HG03060 (cell line): ENCODE data around the gene STAP2.
"Not testable (repeated sequence)": the region's sequence is repeated elsewhere in the genome, so short reads cannot be mapped to it uniquely, and the experiment has no call there.

ENCODE experiments used
- ATAC-seq: cut with Tn5 transposase; IDR thresholded peaks from one replicate; pipeline ENCODE4 v1.9.1; 2021; ENCODE audit warnings: low read depth, moderate number of reproducible peaks; ENCODE audit not compliant: unreplicated experiment

Gene STAP2

DNA sequence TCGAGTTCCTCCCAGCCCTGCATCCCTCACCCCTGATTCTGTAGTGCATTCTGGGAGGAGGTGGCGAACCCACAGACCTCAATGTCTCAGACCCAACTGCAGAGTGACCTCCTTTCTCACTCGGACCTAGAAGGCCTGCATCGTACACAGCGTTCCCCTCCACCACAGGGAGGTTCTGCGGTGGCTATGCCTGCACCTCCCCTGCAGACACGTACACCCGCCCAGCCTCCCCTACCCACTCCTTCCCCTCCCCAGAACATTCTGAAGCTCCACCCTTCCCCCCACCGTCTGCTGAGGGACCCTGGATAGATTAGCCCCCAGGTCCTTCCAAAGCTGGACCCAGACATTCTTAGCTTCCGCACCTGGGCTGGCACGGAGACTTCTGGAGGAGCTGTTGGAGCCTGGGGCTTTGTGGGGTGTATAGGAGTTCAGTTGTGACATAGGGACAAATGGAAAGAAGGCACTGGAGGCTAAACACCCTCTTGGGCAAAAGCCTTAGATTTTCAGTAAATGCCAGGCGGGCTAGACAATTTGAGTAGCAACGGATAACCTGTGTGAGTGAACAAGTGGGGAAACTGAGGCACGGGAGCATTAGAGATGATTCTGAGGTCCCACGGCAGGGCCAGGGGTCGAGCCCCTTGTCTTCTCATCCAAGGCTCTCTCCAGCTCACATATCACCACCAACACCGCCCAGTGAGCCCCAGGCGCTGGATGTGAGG, 34.6 kb downstream of the STAP2 start:
- ATAC-seq = no peak

DNA sequence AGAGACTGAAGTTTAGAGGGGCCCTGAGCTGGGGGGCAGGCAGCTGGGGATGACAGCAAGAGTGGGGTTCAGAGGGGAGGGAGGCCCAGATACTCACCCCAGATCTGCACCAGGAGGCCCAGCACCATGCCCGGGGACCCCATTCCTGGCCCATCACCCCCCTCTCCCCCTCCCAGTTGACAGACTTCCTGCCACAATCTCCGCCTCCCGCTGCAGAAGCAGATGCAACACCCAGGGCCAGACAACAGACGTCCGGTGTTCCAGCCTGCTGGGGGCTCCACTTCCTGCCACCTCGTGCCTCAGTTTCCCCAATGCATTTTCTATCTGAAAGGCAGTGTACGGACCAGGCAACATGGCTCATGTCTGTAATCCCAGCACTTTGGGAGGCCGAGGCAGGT, 36.4 kb downstream of the STAP2 start, which contains the start of gene TMIGD2:
TMIGD2 (minus strand) TSS at position 147 of the 398 bp plus-strand sequence; CDS start at position 143, 4 bp downstream.
- ATAC-seq = no peak

DNA sequence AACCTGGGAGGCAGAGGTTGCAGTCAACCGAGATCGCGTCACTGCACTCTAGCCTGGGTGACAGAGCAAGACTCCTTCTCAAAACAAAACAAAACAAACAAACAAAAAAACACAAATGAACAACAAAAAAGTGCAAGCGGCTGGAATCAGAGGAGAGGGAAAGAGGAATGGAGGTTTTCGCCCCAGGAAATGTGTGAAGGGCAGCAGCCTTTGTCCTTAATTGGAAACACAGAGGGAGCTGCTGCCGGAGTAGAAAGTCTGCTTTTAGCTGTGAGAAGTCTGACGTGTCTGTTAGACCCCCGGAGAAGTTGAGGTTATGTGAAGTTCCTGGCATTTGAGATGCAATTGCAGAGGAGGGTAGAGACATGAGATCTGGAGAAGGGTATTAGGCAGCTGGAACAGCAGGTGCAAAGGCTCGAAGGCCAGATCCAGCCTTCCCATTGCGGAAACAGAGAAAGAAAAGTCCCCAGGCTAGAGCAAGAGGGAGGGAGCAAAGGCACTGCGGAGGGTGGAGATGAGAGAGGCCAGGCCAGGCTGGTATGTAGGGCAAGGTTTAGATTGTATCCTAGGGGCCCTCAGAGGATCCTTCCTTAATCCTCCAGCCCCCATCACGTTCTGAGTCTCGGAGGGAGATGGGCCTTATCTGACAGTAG, 36.9 kb downstream of the STAP2 start:
- ATAC-seq = no peak

GRCh38 chr19:4300589-4300988, 38.0 kb downstream of the STAP2 start:
- ATAC-seq = no peak

GRCh38 chr19:4298810-4299550, 39.6 kb downstream of the STAP2 start:
- ATAC-seq = no peak

DNA sequence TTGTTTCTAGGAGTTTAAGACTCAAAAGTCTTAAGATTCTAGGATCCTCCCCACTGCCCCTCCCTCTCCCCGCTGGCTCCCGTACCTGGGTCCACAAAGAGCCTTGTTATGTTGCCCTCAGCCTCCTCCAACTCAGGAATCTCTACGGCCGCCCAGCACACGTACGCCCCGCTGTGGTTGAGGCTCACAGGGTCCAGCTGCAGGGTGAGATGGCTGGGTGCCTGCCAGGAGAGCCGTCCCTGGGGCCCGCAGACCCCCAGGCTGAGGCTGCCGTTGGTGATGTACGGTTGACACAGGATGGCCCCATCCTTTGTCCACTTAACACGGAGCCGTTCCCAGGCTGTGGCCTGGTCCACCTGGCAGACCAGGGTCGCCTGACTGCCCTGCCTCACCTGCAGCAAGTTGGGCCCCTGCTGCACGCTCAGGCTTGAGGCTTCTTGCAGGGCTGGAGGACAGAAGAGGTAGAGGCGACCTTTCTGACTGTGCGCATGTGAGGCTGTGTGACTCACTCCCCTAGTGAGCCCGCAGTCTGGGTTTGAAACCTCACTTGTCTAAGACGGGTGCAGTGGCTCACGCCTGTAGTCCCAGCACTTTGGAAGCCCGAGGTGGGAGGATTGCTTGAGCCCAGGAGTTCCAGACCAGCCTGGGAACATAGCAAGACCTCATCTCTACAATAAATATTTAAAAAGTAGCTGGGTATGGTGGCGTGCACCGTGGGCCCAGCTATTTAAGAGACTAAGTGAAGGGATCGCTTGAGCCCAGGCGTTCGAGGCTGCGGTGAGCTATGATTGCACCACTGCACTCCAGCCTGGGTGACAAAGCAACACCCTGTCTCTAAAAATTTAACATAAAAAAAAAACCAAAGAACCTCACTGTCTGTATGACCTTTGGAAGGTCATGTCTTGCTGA, 40.5 kb downstream of the STAP2 start:
- no peak for ATAC-seq

- no peak for ATAC-seq
Observed at GRCh38 chr19:4295972-4296771, 42.5 kb downstream of the STAP2 start.

DNA sequence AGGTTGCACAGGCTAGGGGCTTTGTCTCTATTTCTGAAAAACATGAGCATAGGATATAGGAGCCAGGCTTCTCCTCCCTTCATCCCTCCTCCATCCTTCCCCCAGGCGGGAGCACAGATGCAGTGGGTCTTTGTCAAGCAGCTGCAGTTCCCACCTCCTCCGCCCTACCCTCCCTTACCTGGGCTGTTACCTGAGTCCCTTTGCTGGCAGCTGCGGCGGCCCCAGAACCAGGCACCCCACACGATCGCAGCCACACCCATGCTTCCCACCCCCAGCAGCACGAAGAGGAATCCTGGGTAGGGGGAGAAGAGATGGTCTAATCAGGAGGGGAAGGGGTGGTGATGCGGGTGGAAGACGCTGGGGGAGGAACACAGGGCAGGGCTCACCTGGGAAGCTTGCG, 44.2 kb downstream of the STAP2 start:
- ATAC-seq = no peak

DNA sequence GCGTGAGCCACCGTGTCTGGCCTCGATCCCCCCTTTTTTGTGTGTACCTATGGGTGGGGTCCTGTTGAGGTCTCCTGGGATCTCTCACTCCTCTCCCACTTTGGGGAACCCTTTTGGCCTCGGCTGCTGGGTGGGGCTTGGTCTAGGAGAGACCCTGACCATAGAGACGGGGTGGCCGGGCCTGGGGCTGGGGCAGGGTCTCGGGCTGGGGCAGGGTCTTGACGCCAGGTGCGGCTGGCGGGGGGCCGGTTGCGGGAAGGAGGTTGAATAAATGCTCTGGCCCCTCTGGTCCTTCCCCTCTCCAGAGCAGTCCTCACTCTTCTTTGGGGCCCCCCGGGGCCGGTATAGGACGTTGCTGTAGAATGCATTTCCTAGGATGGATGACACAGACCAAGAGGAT, 46.1 kb downstream of the STAP2 start:
- ATAC-seq = no peak

GRCh38 chr19:4291184-4291732, 47.4 kb downstream of the STAP2 start:
- no peak for ATAC-seq

GRCh38 chr19:4288091-4288777, 50.4 kb downstream of the STAP2 start:
- no peak for ATAC-seq

DNA sequence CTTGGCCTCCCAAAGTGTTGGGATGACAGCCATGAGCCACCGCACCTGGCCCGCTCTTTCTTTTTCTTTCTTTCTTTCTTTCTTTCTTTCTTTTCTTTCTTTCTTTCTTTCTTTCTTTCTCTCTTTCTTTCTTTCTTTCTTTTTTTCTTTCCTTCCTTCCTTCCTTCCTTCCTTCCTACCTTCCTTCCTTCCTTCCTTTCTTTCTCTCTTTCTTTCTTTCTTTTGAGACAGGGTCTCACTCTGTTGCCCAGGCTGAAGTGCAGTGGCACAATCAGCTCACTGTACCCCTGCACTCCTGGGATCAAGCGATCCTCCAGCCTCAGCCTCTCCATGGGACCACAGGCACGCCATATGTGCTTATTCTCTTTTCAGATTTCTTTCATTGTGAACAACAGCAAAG, 52.5 kb downstream of the STAP2 start:
- ATAC-seq = not testable (repeated sequence)

DNA sequence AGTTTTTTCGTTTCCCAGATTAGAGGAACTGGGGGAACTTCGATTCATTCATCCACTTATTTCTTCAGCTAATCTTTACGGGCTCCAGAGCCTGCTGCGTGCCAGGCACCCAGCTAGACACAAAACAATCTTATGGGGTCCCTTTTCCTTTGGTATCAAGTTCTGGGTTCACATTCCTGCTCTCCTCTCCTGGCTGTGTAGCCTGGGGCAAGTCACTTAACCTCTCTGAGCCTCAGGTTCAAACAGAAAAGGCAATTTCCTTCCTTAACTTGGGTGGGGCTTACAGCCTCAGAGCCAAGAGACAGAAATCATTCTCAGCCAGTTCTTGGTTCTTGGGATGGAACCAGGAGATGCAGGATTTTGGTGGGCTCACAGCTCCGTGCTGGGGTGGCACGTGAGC, 53.7 kb downstream of the STAP2 start:
- ATAC-seq = no peak

GRCh38 chr19:4284176-4284958, 54.3 kb downstream of the STAP2 start:
- ATAC-seq = no peak

- no peak for ATAC-seq
Observed at GRCh38 chr19:4279530-4280422, 58.9 kb downstream of the STAP2 start.

GRCh38 chr19:4279267-4279529, 59.4 kb downstream of the STAP2 start:
- ATAC-seq = no peak
